ENCODE data around the gene FLRT2.

- TF ChIP-seq, protein P1, sequence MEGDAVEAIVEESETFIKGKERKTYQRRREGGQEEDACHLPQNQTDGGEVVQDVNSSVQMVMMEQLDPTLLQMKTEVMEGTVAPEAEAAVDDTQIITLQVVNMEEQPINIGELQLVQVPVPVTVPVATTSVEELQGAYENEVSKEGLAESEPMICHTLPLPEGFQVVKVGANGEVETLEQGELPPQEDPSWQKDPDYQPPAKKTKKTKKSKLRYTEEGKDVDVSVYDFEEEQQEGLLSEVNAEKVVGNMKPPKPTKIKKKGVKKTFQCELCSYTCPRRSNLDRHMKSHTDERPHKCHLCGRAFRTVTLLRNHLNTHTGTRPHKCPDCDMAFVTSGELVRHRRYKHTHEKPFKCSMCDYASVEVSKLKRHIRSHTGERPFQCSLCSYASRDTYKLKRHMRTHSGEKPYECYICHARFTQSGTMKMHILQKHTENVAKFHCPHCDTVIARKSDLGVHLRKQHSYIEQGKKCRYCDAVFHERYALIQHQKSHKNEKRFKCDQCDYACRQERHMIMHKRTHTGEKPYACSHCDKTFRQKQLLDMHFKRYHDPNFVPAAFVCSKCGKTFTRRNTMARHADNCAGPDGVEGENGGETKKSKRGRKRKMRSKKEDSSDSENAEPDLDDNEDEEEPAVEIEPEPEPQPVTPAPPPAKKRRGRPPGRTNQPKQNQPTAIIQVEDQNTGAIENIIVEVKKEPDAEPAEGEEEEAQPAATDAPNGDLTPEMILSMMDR (IDR thresholded peaks at IDR 0.05): no peak
- TF ChIP-seq POLR2AphosphoS5 (IDR thresholded peaks at IDR 0.05) (no peak), POLR2A (IDR thresholded peaks at IDR 0.05) (no peak)
Measured at GRCh38 chr14:85520581-85520980, 9.4 kb upstream of the FLRT2 start.
